Activated T-helper 9 cell treated with anti-CD3 and anti-CD28 coated beads, Interleukin-2, amount 50 U/mL, for 16 hours (primary cell): ENCODE data around the gene RFTN1.

Experiments used
- DNase-seq: peaks from one replicate; pipeline ENCODE4 v3.0.0-alpha.2; 2020; ENCODE audit warnings: low read depth

RFTN1 gene

GRCh38 chr3:16433701-16434151 is 79.8 kb downstream of the RFTN1 start:
- DNase-seq = no peak

GRCh38 chr3:16432714-16433113 is 80.8 kb downstream of the RFTN1 start:
- no peak for DNase-seq

GRCh38 chr3:16430717-16431630 is 82.5 kb downstream of the RFTN1 start:
- no peak for DNase-seq

GRCh38 chr3:16429086-16429485 is 84.4 kb downstream of the RFTN1 start:
- no peak for DNase-seq

GRCh38 chr3:16428612-16429011 is 84.9 kb downstream of the RFTN1 start:
- no peak for DNase-seq

- DNase-seq = no peak
Observed at GRCh38 chr3:16427103-16427965, 86.2 kb downstream of the RFTN1 start.

- DNase-seq = no peak
Observed at GRCh38 chr3:16426665-16427064, 86.8 kb downstream of the RFTN1 start.

- no peak for DNase-seq
Observed at GRCh38 chr3:16426029-16426400, 87.5 kb downstream of the RFTN1 start.

- DNase-seq = no peak
Observed at GRCh38 chr3:16425398-16426028, 88.0 kb downstream of the RFTN1 start.

- DNase-seq = no peak
Observed at GRCh38 chr3:16423947-16424673, 89.4 kb downstream of the RFTN1 start.

GRCh38 chr3:16423298-16423697 is 90.2 kb downstream of the RFTN1 start:
- no peak for DNase-seq

- no peak for DNase-seq
Observed at GRCh38 chr3:16419640-16420241, 93.8 kb downstream of the RFTN1 start.

- DNase-seq = no peak
Observed at GRCh38 chr3:16417945-16418739, 95.4 kb downstream of the RFTN1 start.

- no peak for DNase-seq
Observed at GRCh38 chr3:16415911-16416476, 97.5 kb downstream of the RFTN1 start.

GRCh38 chr3:16413321-16413720 is 100.2 kb downstream of the RFTN1 start:
- no peak for DNase-seq

- DNase-seq = no peak
Observed at GRCh38 chr3:16412192-16412800, 101.2 kb downstream of the RFTN1 start.

GRCh38 chr3:16411441-16411840 is 102.1 kb downstream of the RFTN1 start:
- no peak for DNase-seq

- no peak for DNase-seq
Observed at GRCh38 chr3:16410659-16411058, 102.8 kb downstream of the RFTN1 start.

GRCh38 chr3:16409032-16409431 is 104.5 kb downstream of the RFTN1 start:
- no peak for DNase-seq

- no peak for DNase-seq
Observed at GRCh38 chr3:16407366-16407765, 106.1 kb downstream of the RFTN1 start.
